ACC112 (cell line): ENCODE results near the gene LILRA1.
"Not testable (repeated sequence)": the region's sequence is repeated elsewhere in the genome, so short reads cannot be mapped to it uniquely, and the experiment has no call there.

Experiments
- H2AFZ ChIP-seq: fragments of 200-600 bp; sonication (generic); one replicate; pipeline ENCODE4 v1.6.0; 2017; ENCODE audit warnings: antibody characterized with exemption, low read length; ENCODE audit not compliant: unreplicated experiment
- H3K27ac ChIP-seq: fragments of 200-600 bp; sonication (generic); 2 replicates; pipeline ENCODE4 v1.5.1; 2014; ENCODE audit warnings: low read depth, mild to moderate bottlenecking, antibody characterized with exemption, low read length, moderate library complexity
- H3K27me3 ChIP-seq: fragments of 200-600 bp; sonication (generic); 2 replicates; pipeline ENCODE4 v1.6.1; 2014; ENCODE audit warnings: mild to moderate bottlenecking, antibody characterized with exemption, low read length, moderate library complexity, mixed read lengths; ENCODE audit not compliant: insufficient read depth
- H3K36me3 ChIP-seq: fragments of 200-600 bp; sonication (generic); 2 replicates; pipeline ENCODE4 v1.6.1; 2016; ENCODE audit warnings: mild to moderate bottlenecking, antibody characterized with exemption, low read length, moderate library complexity, mixed read lengths; ENCODE audit not compliant: insufficient read depth
- H3K4me1 ChIP-seq: fragments of 200-600 bp; sonication (generic); one replicate; pipeline ENCODE4 v1.6.1; 2016; ENCODE audit warnings: low read length, mixed read lengths; ENCODE audit not compliant: insufficient read depth, unreplicated experiment, control insufficient read depth
- H3K4me3 ChIP-seq: fragments of 200-600 bp; sonication (generic); 2 replicates; pipeline ENCODE4 v1.5.1; 2014; ENCODE audit warnings: mild to moderate bottlenecking, low read depth, low read length
- H3K79me2 ChIP-seq: fragments of 200-600 bp; sonication (generic); one replicate; pipeline ENCODE4 v1.6.0; 2016; ENCODE audit warnings: low read length; ENCODE audit not compliant: control insufficient read depth, unreplicated experiment, insufficient read depth

The LILRA1 gene

GRCh38 chr19:54593445-54593844 lies at the start of gene LILRA1:
Gene LILRA1 (plus strand): TSS chr19:54593632. CDS start chr19:54594245, 613 bp downstream.
- not testable (repeated sequence) for H3K4me3 ChIP-seq, H2AFZ ChIP-seq, H3K36me3 ChIP-seq, H3K4me1 ChIP-seq, H3K79me2 ChIP-seq, H3K27me3 ChIP-seq, H3K27ac ChIP-seq

GRCh38 chr19:54548806-54549205 lies 44.6 kb upstream of the LILRA1 start:
- Histone ChIP-seq H3K4me1 (no peaks in the 10 kb centered on the region), H3K4me3 (no peak overlapping the region), H3K36me3 (no peaks in the 10 kb centered on the region), H3K27ac (no peak overlapping the region), H2AFZ (no peak overlapping the region), H3K27me3 (no peaks in the 10 kb centered on the region), H3K79me2 (no peaks in the 10 kb centered on the region)

GRCh38 chr19:54549224-54549623 lies 44.2 kb upstream of the LILRA1 start:
- H3K27me3 ChIP-seq, result no peaks in the 10 kb centered on the region
- H3K4me3 ChIP-seq, result no peak overlapping the region
- H3K4me1 ChIP-seq, result no peaks in the 10 kb centered on the region
- no peaks in the 10 kb centered on the region for H3K79me2 ChIP-seq
- no peak overlapping the region for H3K27ac ChIP-seq
- no peaks in the 10 kb centered on the region for H3K36me3 ChIP-seq
- no peak overlapping the region for H2AFZ ChIP-seq

GRCh38 chr19:54551293-54551692 lies 42.1 kb upstream of the LILRA1 start:
- no peak overlapping the region for H3K4me3 ChIP-seq
- H3K4me1 ChIP-seq, result no peaks in the 10 kb centered on the region
- H3K79me2 ChIP-seq, result no peaks in the 10 kb centered on the region
- no peaks in the 10 kb centered on the region for H3K27me3 ChIP-seq
- no peak overlapping the region for H2AFZ ChIP-seq
- no peaks in the 10 kb centered on the region for H3K36me3 ChIP-seq
- no peak overlapping the region for H3K27ac ChIP-seq

GRCh38 chr19:54551950-54552912 lies 41.2 kb upstream of the LILRA1 start:
- H3K79me2 ChIP-seq, result no peaks in the 10 kb centered on the region
- H3K36me3 ChIP-seq, result no peaks in the 10 kb centered on the region
- H2AFZ ChIP-seq, result no peak overlapping the region
- no peaks in the 10 kb centered on the region for H3K27me3 ChIP-seq
- H3K4me1 ChIP-seq, result no peaks in the 10 kb centered on the region
- H3K4me3 ChIP-seq, result no peak overlapping the region
- H3K27ac ChIP-seq, result no peak overlapping the region

GRCh38 chr19:54552913-54553310 lies 40.5 kb upstream of the LILRA1 start:
- Histone ChIP-seq H3K4me3 (no peak overlapping the region), H2AFZ (no peak overlapping the region), H3K36me3 (no peaks in the 10 kb centered on the region), H3K79me2 (no peaks in the 10 kb centered on the region), H3K27ac (no peak overlapping the region), H3K27me3 (no peaks in the 10 kb centered on the region), H3K4me1 (no peaks in the 10 kb centered on the region)

- Histone ChIP-seq H3K27ac (no peak overlapping the region), H2AFZ (no peak overlapping the region), H3K36me3 (no peaks in the 10 kb centered on the region), H3K27me3 (no peaks in the 10 kb centered on the region), H3K4me3 (no peak overlapping the region), H3K79me2 (no peaks in the 10 kb centered on the region), H3K4me1 (no peaks in the 10 kb centered on the region)
These were observed 39.4 kb upstream of the LILRA1 start for GRCh38 chr19:54554006-54554405.

GRCh38 chr19:54554896-54555295 lies 38.5 kb upstream of the LILRA1 start:
- Histone ChIP-seq H3K79me2 (no peaks in the 10 kb centered on the region), H3K4me3 (no peak overlapping the region), H3K27ac (no peak overlapping the region), H3K36me3 (no peaks in the 10 kb centered on the region), H2AFZ (no peak overlapping the region), H3K4me1 (no peaks in the 10 kb centered on the region), H3K27me3 (no peaks in the 10 kb centered on the region)

GRCh38 chr19:54556194-54556593 lies 37.2 kb upstream of the LILRA1 start:
- H3K27me3 ChIP-seq, result no peaks in the 10 kb centered on the region
- no peaks in the 10 kb centered on the region for H3K4me1 ChIP-seq
- H3K79me2 ChIP-seq, result no peaks in the 10 kb centered on the region
- H3K36me3 ChIP-seq, result no peaks in the 10 kb centered on the region
- H2AFZ ChIP-seq, result no peak overlapping the region
- no peak overlapping the region for H3K27ac ChIP-seq
- H3K4me3 ChIP-seq, result no peak overlapping the region

GRCh38 chr19:54558339-54558738 lies 35.1 kb upstream of the LILRA1 start:
- no peak overlapping the region for H2AFZ ChIP-seq
- H3K4me3 ChIP-seq, result no peak overlapping the region
- H3K36me3 ChIP-seq, result no peaks in the 10 kb centered on the region
- H3K27ac ChIP-seq, result no peak overlapping the region
- no peaks in the 10 kb centered on the region for H3K4me1 ChIP-seq
- H3K27me3 ChIP-seq, result no peaks in the 10 kb centered on the region
- no peaks in the 10 kb centered on the region for H3K79me2 ChIP-seq

- Histone ChIP-seq H3K27ac (no peak overlapping the region), H3K36me3 (no peaks in the 10 kb centered on the region), H3K79me2 (no peaks in the 10 kb centered on the region), H3K27me3 (no peaks in the 10 kb centered on the region), H3K4me3 (no peak overlapping the region), H3K4me1 (no peaks in the 10 kb centered on the region), H2AFZ (no peak overlapping the region)
These were observed 32.5 kb upstream of the LILRA1 start for GRCh38 chr19:54560881-54561385.
